Measurements from ENCODE around the gene NXPH1. TPM values are rescaled to one million over a fixed set of nuclear protein-coding genes. Genes with fewer than 3 reads are reported as not detected.

The NXPH1 gene
- total and polyA plus RNA-seq, 7 donors: not detected

- H3K4me3 ChIP-seq: no peak overlapping the region
- WGBS, 3 donors: 52 to 67% (median 61%) methylated on average over 1 of the region's 1 CpG
- ATAC-seq: no peak
- H3K27ac ChIP-seq: no peak overlapping the region
- no peaks in the 10 kb centered on the region for H3K36me3 ChIP-seq (ENCODE audit: insufficient read depth in 1 of 2, low read depth in 1 of 2)
- no peaks in the 10 kb centered on the region for H3K9me3 ChIP-seq
- H3K27me3 ChIP-seq (ENCODE audit: insufficient read depth in 3 of 3, low read length in 2 of 3): peaks cover 0 to 11% (median 0%) of the 10 kb centered on the region in 3 donors
- intact Hi-C loops (cut with DNase I): loop anchor here in 1 of 2 donors (10.0 kb wide), 1 partner anchor 1993 kb away; no protein-coding TSS in a partner anchor
- no peak for TF ChIP-seq CTCF (IDR thresholded peaks at IDR 0.05)
- H3K4me1 ChIP-seq: no peaks in the 10 kb centered on the region
- DNase-seq: no peak
Observed at GRCh38 chr7:8422177-8422576, 11.2 kb upstream of the NXPH1 start.

- 89 to 96% (median 96%) methylated on average over 2 of the region's 2 CpGs for WGBS, 3 donors
- ATAC-seq (no peak), DNase-seq (no peak)
- no peaks in the 10 kb centered on the region for H3K36me3 ChIP-seq (ENCODE audit: insufficient read depth in 1 of 2, low read depth in 1 of 2)
- no peak overlapping the region for H3K27ac ChIP-seq
- H3K4me1 ChIP-seq: no peaks in the 10 kb centered on the region
- H3K27me3 ChIP-seq (ENCODE audit: insufficient read depth in 3 of 3, low read length in 2 of 3): peaks cover 0 to 11% (median 0%) of the 10 kb centered on the region in 3 donors
- intact Hi-C loops (cut with DNase I): loop anchor here in 1 of 2 donors (10.0 kb wide), 1 partner anchor 1992 kb away; no protein-coding TSS in a partner anchor
- no peaks in the 10 kb centered on the region for H3K9me3 ChIP-seq
- no peak for TF ChIP-seq CTCF (IDR thresholded peaks at IDR 0.05)
- H3K4me3 ChIP-seq: no peak overlapping the region
Observed at GRCh38 chr7:8423057-8423456, 10.4 kb upstream of the NXPH1 start.

GRCh38 chr7:8425223-8425622 is 8.2 kb upstream of the NXPH1 start:
- DNase-seq (no peak), ATAC-seq (no peak)
- Histone ChIP-seq H3K4me3 (no peak overlapping the region), H3K36me3 (ENCODE audit: insufficient read depth in 1 of 2, low read depth in 1 of 2) (no peaks in the 10 kb centered on the region), H3K27me3 (ENCODE audit: insufficient read depth in 3 of 3, low read length in 2 of 3) (peaks cover 0 to 11% (median 0%) of the 10 kb centered on the region in 3 donors), H3K4me1 (no peaks in the 10 kb centered on the region), H3K9me3 (no peaks in the 10 kb centered on the region), H3K27ac (no peak overlapping the region)
- no peak for TF ChIP-seq CTCF (IDR thresholded peaks at IDR 0.05)
- 81 to 90% (median 83%) methylated on average over 1 of the region's 1 CpG for WGBS, 3 donors
- intact Hi-C loops (cut with DNase I): loop anchor here in 1 of 2 donors (10.0 kb wide), 1 partner anchor 1990 kb away; no protein-coding TSS in a partner anchor

- intact Hi-C loops (cut with DNase I): no loop called here
- WGBS, 3 donors: 64 to 80% (median 72%) methylated on average over 1 of the region's 1 CpG
- Histone ChIP-seq H3K27ac (no peak overlapping the region), H3K36me3 (ENCODE audit: insufficient read depth in 1 of 2, low read depth in 1 of 2) (no peaks in the 10 kb centered on the region), H3K27me3 (ENCODE audit: insufficient read depth in 3 of 3, low read length in 2 of 3) (peaks cover 4 to 51% (median 27%) of the 10 kb centered on the region in 3 donors), H3K4me1 (no peaks in the 10 kb centered on the region), H3K9me3 (no peaks in the 10 kb centered on the region), H3K4me3 (no peak overlapping the region)
- ATAC-seq (no peak), DNase-seq (no peak)
- no peak for TF ChIP-seq CTCF (IDR thresholded peaks at IDR 0.05)
Observed at GRCh38 chr7:8430643-8431042, 2.8 kb upstream of the NXPH1 start.
